ENCODE results near the gene LPO. TPM values are rescaled to one million over a fixed set of nuclear protein-coding genes. Genes with fewer than 3 reads are reported as not detected.

The LPO gene
- total and polyA plus RNA-seq, 3 experiments from 2014 or later: not detected

GRCh38 chr17:58284613-58285421 lies 46.4 kb downstream of the LPO start:
- no peak overlapping the region for H3K4me3 Mint-ChIP-seq
- Histone ChIP-seq H3K27me3 (ENCODE audit: insufficient read depth, low read length, poor library complexity, severe bottlenecking) (no peaks in the 10 kb centered on the region), H3K36me3 (ENCODE audit: insufficient read depth, low read length) (no peaks in the 10 kb centered on the region), H3K4me3 (ENCODE audit: low read length) (no peak overlapping the region), H3K27ac (ENCODE audit: low read depth, low read length) (no peak overlapping the region), H3K9me3 (ENCODE audit: low read length) (no peaks in the 10 kb centered on the region), H3K4me1 (ENCODE audit: insufficient read depth, low read length) (no peaks in the 10 kb centered on the region)
- peaks cover 8 to 38% of the 10 kb centered on the region in 2 donors for H3K27me3 Mint-ChIP-seq
- no peak for DNase-seq
- ChIA-PET POLR2A (no interaction called here), CTCF (no interaction called here)
- H3K36me3 Mint-ChIP-seq: no peaks in the 10 kb centered on the region
- peaks cover 0 to 2% (median 1%) of the 10 kb centered on the region in 3 donors for H3K4me1 Mint-ChIP-seq
- no peaks in the 10 kb centered on the region for H3K9me3 Mint-ChIP-seq
- no peak overlapping the region for H3K27ac Mint-ChIP-seq

- Mint-ChIP-seq H3K4me1 (no peaks in the 10 kb centered on the region), H3K4me3 (no peak overlapping the region), H3K27me3 (peaks cover 8 to 39% of the 10 kb centered on the region in 2 donors), H3K36me3 (no peaks in the 10 kb centered on the region), H3K9me3 (no peaks in the 10 kb centered on the region), H3K27ac (no peak overlapping the region)
- Histone ChIP-seq H3K4me1 (ENCODE audit: insufficient read depth, low read length) (no peaks in the 10 kb centered on the region), H3K36me3 (ENCODE audit: insufficient read depth, low read length) (no peaks in the 10 kb centered on the region), H3K9me3 (ENCODE audit: low read length) (no peaks in the 10 kb centered on the region), H3K27me3 (ENCODE audit: insufficient read depth, low read length, poor library complexity, severe bottlenecking) (peaks cover 4% of the 10 kb centered on the region), H3K4me3 (ENCODE audit: low read length) (no peak overlapping the region), H3K27ac (ENCODE audit: low read depth, low read length) (no peak overlapping the region)
- CTCF ChIA-PET: no interaction called here
- no peak for DNase-seq
- POLR2A ChIA-PET: no interaction called here
Measured at GRCh38 chr17:58285422-58285810, 47.0 kb downstream of the LPO start.

GRCh38 chr17:58289869-58290268 lies 51.5 kb downstream of the LPO start:
- H3K27ac Mint-ChIP-seq: no peak overlapping the region
- CTCF ChIA-PET: no interaction called here
- Histone ChIP-seq H3K9me3 (ENCODE audit: low read length) (no peaks in the 10 kb centered on the region), H3K4me3 (ENCODE audit: low read length) (no peak overlapping the region), H3K36me3 (ENCODE audit: insufficient read depth, low read length) (no peaks in the 10 kb centered on the region), H3K4me1 (ENCODE audit: insufficient read depth, low read length) (no peaks in the 10 kb centered on the region), H3K27ac (ENCODE audit: low read depth, low read length) (no peak overlapping the region), H3K27me3 (ENCODE audit: insufficient read depth, low read length, poor library complexity, severe bottlenecking) (peaks cover 5% of the 10 kb centered on the region)
- POLR2A ChIA-PET: no interaction called here
- peaks cover 0 to 6% (median 2%) of the 10 kb centered on the region in 5 donors for H3K9me3 Mint-ChIP-seq
- DNase-seq: no peak
- peaks cover 6 to 38% of the 10 kb centered on the region in 2 donors for H3K27me3 Mint-ChIP-seq
- H3K4me3 Mint-ChIP-seq: no peak overlapping the region
- no peaks in the 10 kb centered on the region for H3K36me3 Mint-ChIP-seq
- no peaks in the 10 kb centered on the region for H3K4me1 Mint-ChIP-seq

- H3K27ac Mint-ChIP-seq: no peak overlapping the region
- no peaks in the 10 kb centered on the region for H3K4me1 Mint-ChIP-seq
- no peak overlapping the region for H3K4me3 Mint-ChIP-seq
- Histone ChIP-seq H3K4me3 (ENCODE audit: low read length) (no peak overlapping the region), H3K27ac (ENCODE audit: low read depth, low read length) (no peak overlapping the region), H3K36me3 (ENCODE audit: insufficient read depth, low read length) (no peaks in the 10 kb centered on the region), H3K9me3 (ENCODE audit: low read length) (no peaks in the 10 kb centered on the region), H3K4me1 (ENCODE audit: insufficient read depth, low read length) (no peaks in the 10 kb centered on the region), H3K27me3 (ENCODE audit: insufficient read depth, low read length, poor library complexity, severe bottlenecking) (peaks cover 5% of the 10 kb centered on the region)
- ChIA-PET CTCF (no interaction called here), POLR2A (no interaction called here)
- DNase-seq: no peak
- H3K9me3 Mint-ChIP-seq: peaks cover 0 to 6% (median 2%) of the 10 kb centered on the region in 5 donors
- peaks cover 3 to 34% of the 10 kb centered on the region in 2 donors for H3K27me3 Mint-ChIP-seq
- no peaks in the 10 kb centered on the region for H3K36me3 Mint-ChIP-seq
Measured at GRCh38 chr17:58291246-58291645, 52.9 kb downstream of the LPO start.

GRCh38 chr17:58294034-58294433 lies 55.6 kb downstream of the LPO start:
- H3K36me3 ChIP-seq (ENCODE audit: insufficient read depth, low read length): no peaks in the 10 kb centered on the region
- CTCF ChIA-PET: interaction anchor here (2.6 kb wide), 1 partner anchor 10 kb away, joined by 6 read pairs; no protein-coding TSS in a partner anchor
- H3K9me3 Mint-ChIP-seq: peaks cover 0 to 6% (median 2%) of the 10 kb centered on the region in 5 donors

GRCh38 chr17:58300336-58300735 lies 62.0 kb downstream of the LPO start:
- CTCF ChIA-PET: interaction anchor here (1.7 kb wide), 1 partner anchor 17 kb away, joined by 6 read pairs; no protein-coding TSS in a partner anchor
- Mint-ChIP-seq H3K4me3 (no peak overlapping the region), H3K9me3 (no peaks in the 10 kb centered on the region), H3K27ac (no peak overlapping the region), H3K4me1 (peaks cover 5 to 10% (median 6%) of the 10 kb centered on the region in 3 donors), H3K36me3 (peaks cover 0 to 3% (median 1%) of the 10 kb centered on the region in 3 donors), H3K27me3 (no peaks in the 10 kb centered on the region)
- no peaks in the 10 kb centered on the region for H3K27me3 ChIP-seq (ENCODE audit: insufficient read depth, low read length, poor library complexity, severe bottlenecking)
- no peak for DNase-seq
- no peaks in the 10 kb centered on the region for H3K9me3 ChIP-seq (ENCODE audit: low read length)
- H3K36me3 ChIP-seq (ENCODE audit: insufficient read depth, low read length): no peaks in the 10 kb centered on the region
- POLR2A ChIA-PET: no interaction called here
- H3K4me3 ChIP-seq (ENCODE audit: low read length): no peak overlapping the region
- H3K27ac ChIP-seq (ENCODE audit: low read depth, low read length): no peak overlapping the region
- no peaks in the 10 kb centered on the region for H3K4me1 ChIP-seq (ENCODE audit: insufficient read depth, low read length)

More at GRCh38 chr17:58294034-58294433, 55.6 kb downstream of the LPO start:
- peaks cover 5% of the 10 kb centered on the region for H3K27me3 ChIP-seq (ENCODE audit: insufficient read depth, low read length, poor library complexity, severe bottlenecking)
- POLR2A ChIA-PET: interaction anchor here (0.6 kb wide), 1 partner anchor 721 kb away, joined by 3 read pairs; no protein-coding TSS in a partner anchor
- no peaks in the 10 kb centered on the region for H3K9me3 ChIP-seq (ENCODE audit: low read length)
- Mint-ChIP-seq H3K27me3 (peaks cover 3 to 21% of the 10 kb centered on the region in 2 donors), H3K27ac (no peak overlapping the region), H3K36me3 (no peaks in the 10 kb centered on the region), H3K4me3 (no peak overlapping the region), H3K4me1 (no peaks in the 10 kb centered on the region)
- no peak overlapping the region for H3K27ac ChIP-seq (ENCODE audit: low read depth, low read length)
- H3K4me3 ChIP-seq (ENCODE audit: low read length): no peak overlapping the region
- no peak for DNase-seq
- H3K4me1 ChIP-seq (ENCODE audit: insufficient read depth, low read length): no peaks in the 10 kb centered on the region

GRCh38 chr17:58301504-58302150 lies 63.2 kb downstream of the LPO start:
- Mint-ChIP-seq H3K4me3 (no peak overlapping the region), H3K27me3 (no peaks in the 10 kb centered on the region), H3K9me3 (no peaks in the 10 kb centered on the region), H3K27ac (peak overlapping the region in 1 of 8 donors; percentile 43), H3K36me3 (peaks cover 0 to 3% (median 3%) of the 10 kb centered on the region in 3 donors), H3K4me1 (peaks cover 5 to 10% (median 6%) of the 10 kb centered on the region in 3 donors)
- Histone ChIP-seq H3K4me3 (ENCODE audit: low read length) (no peak overlapping the region), H3K27ac (ENCODE audit: low read depth, low read length) (no peak overlapping the region), H3K9me3 (ENCODE audit: low read length) (no peaks in the 10 kb centered on the region), H3K27me3 (ENCODE audit: insufficient read depth, low read length, poor library complexity, severe bottlenecking) (no peaks in the 10 kb centered on the region), H3K36me3 (ENCODE audit: insufficient read depth, low read length) (no peaks in the 10 kb centered on the region), H3K4me1 (ENCODE audit: insufficient read depth, low read length) (no peaks in the 10 kb centered on the region)
- no peak for DNase-seq
- POLR2A ChIA-PET: interaction anchor here (1.0 kb wide), 1 partner anchor 82 kb away, joined by 3 read pairs; no protein-coding TSS in a partner anchor
- CTCF ChIA-PET: interaction anchor here (1.3 to 1.7 kb wide), 3 partner anchors 16 to 43 kb away, joined by 3 to 6 read pairs (median 3); no protein-coding TSS in a partner anchor

Measured in CD8-positive, alpha-beta memory T cell (primary cell).